Mesenchymal stem cell (in vitro differentiated cells and primary cell): ENCODE measurements around the gene EGFR.

Experiments used
- DNase-seq: peaks from one replicate; pipeline ENCODE4 v3.0.0-alpha.2; 2013
- H2AFZ ChIP-seq: one replicate; pipeline ENCODE4 v1.6.1; 2013; ENCODE audit warnings: low read depth, mild to moderate bottlenecking, control low read depth, inconsistent platforms, low read length, moderate library complexity
- H2AK5ac ChIP-seq: 2 replicates; pipeline ENCODE4 v1.6.1; 2013; ENCODE audit warnings: low read length, moderate library complexity, mild to moderate bottlenecking, inconsistent platforms; ENCODE audit not compliant: severe bottlenecking
- H2BK120ac ChIP-seq: one replicate; pipeline ENCODE4 v1.6.1; 2013; ENCODE audit warnings: low read depth, mild to moderate bottlenecking, inconsistent platforms, low read length, moderate library complexity
- H2BK12ac ChIP-seq, 2 experiments: one replicate each; pipeline ENCODE4 v1.6.1; 2013; ENCODE audit warnings: inconsistent platforms in 2 of 2, low read length in 2 of 2, mild to moderate bottlenecking in 2 of 2, moderate library complexity in 2 of 2, control low read depth in 1 of 2
- H2BK15ac ChIP-seq: one replicate; pipeline ENCODE4 v1.6.1; 2013; ENCODE audit warnings: mild to moderate bottlenecking, low read depth, inconsistent platforms; ENCODE audit not compliant: poor library complexity, severe bottlenecking
- H2BK5ac ChIP-seq: 2 replicates; pipeline ENCODE4 v1.6.1; 2013; ENCODE audit warnings: low read depth, mild to moderate bottlenecking, low read length, control low read depth, inconsistent platforms; ENCODE audit not compliant: poor library complexity, severe bottlenecking
- H3K14ac ChIP-seq, 2 experiments: one replicate each; pipeline ENCODE4 v1.6.1; 2013; ENCODE audit warnings: inconsistent platforms in 2 of 2, low read length in 2 of 2, control low read depth in 1 of 2, mild to moderate bottlenecking in 1 of 2, moderate library complexity in 1 of 2
- H3K18ac ChIP-seq, 2 experiments: one replicate each; pipeline ENCODE4 v1.6.1; 2013; ENCODE audit warnings: inconsistent platforms in 2 of 2, low read length in 2 of 2, control low read depth in 1 of 2, low read depth in 1 of 2, mild to moderate bottlenecking in 1 of 2
- H3K23ac ChIP-seq, 2 experiments: one replicate each; pipeline ENCODE4 v1.6.1; 2013; ENCODE audit warnings: inconsistent platforms in 2 of 2, low read length in 2 of 2, mild to moderate bottlenecking in 2 of 2, moderate library complexity in 2 of 2, control low read depth in 1 of 2
- H3K27ac ChIP-seq: 2 replicates; pipeline ENCODE4 v1.5.1; 2013; ENCODE audit warnings: mild to moderate bottlenecking, moderate library complexity, low read length, control low read depth, inconsistent platforms; ENCODE audit not compliant: poor library complexity, severe bottlenecking
- H3K27me3 ChIP-seq, 2 experiments: 2 replicates each; pipeline versions ENCODE4 v1.6.1 to v1.7.0; 2013; ENCODE audit warnings: low read length in 2 of 2, mild to moderate bottlenecking in 2 of 2, moderate library complexity in 2 of 2, control low read depth in 1 of 2, inconsistent platforms in 1 of 2; ENCODE audit not compliant: control insufficient read depth in 1 of 2, insufficient read depth in 1 of 2
- H3K36me3 ChIP-seq, 2 experiments: 2 replicates each; pipeline versions ENCODE4 v1.6.1 to v1.7.0; 2013; ENCODE audit warnings: low read length in 2 of 2, control low read depth in 1 of 2, inconsistent platforms in 1 of 2, low read depth in 1 of 2, mild to moderate bottlenecking in 1 of 2; ENCODE audit not compliant: insufficient read depth in 2 of 2, control insufficient read depth in 1 of 2
- H3K4ac ChIP-seq, 2 experiments: one replicate each; pipeline ENCODE4 v1.6.1; 2013; ENCODE audit warnings: inconsistent platforms in 2 of 2, low read length in 2 of 2, mild to moderate bottlenecking in 2 of 2, moderate library complexity in 2 of 2, control low read depth in 1 of 2, low read depth in 1 of 2
- H3K4me1 ChIP-seq: 2 replicates; pipeline ENCODE4 v1.6.1; 2013; ENCODE audit warnings: low read depth, low read length, control low read depth; ENCODE audit not compliant: control insufficient read depth, insufficient read depth
- H3K4me2 ChIP-seq: 2 replicates; pipeline ENCODE4 v1.6.1; 2013; ENCODE audit warnings: low read length, mild to moderate bottlenecking, inconsistent platforms; ENCODE audit not compliant: poor library complexity, severe bottlenecking
- H3K4me3 ChIP-seq, 2 experiments: 2 replicates each; pipeline versions ENCODE4 v1.5.1 to v1.7.0; 2013; ENCODE audit warnings: low read length in 2 of 2, mild to moderate bottlenecking in 2 of 2, control low read depth in 1 of 2, low read depth in 1 of 2; ENCODE audit not compliant: insufficient read depth in 1 of 2
- H3K79me1 ChIP-seq: replicated peaks from 2 replicates; pipeline ENCODE4 v1.6.1; 2013; ENCODE audit warnings: mild to moderate bottlenecking, control low read depth, low read length, inconsistent platforms; ENCODE audit not compliant: poor library complexity, severe bottlenecking
- H3K9ac ChIP-seq: 2 replicates; pipeline ENCODE4 v1.7.0; 2013; ENCODE audit warnings: mild to moderate bottlenecking, low read length, moderate library complexity
- H3K9me3 ChIP-seq: 2 replicates; pipeline ENCODE4 v1.7.0; 2013; ENCODE audit warnings: mild to moderate bottlenecking, low read length; ENCODE audit not compliant: control insufficient read depth
- H4K8ac ChIP-seq: one replicate; pipeline ENCODE4 v1.6.1; 2013; ENCODE audit warnings: inconsistent platforms, mild to moderate bottlenecking, low read length, moderate library complexity
- H4K91ac ChIP-seq: one replicate; pipeline ENCODE4 v1.6.1; 2013; ENCODE audit warnings: mild to moderate bottlenecking, low read length, inconsistent platforms
- WGBS: methylation state at CpG from one replicate; pipeline ENCODE4 v1.1.7; 2013; ENCODE audit warnings: mixed read lengths; 5-methylcytosine and 5-hydroxymethylcytosine counted together

The EGFR gene

GRCh38 chr7:55044791-55045190 lies 26.0 kb downstream of the EGFR start:
- Histone ChIP-seq H2BK5ac (no peak overlapping the region), H3K27me3 (no peaks in the 10 kb centered on the region), H3K23ac (no peak overlapping the region), H4K91ac (no peak overlapping the region), H3K9me3 (no peaks in the 10 kb centered on the region), H3K36me3 (peaks cover 2 to 34% of the 10 kb centered on the region in 2 experiments), H3K27ac (no peak overlapping the region), H3K4me3 (no peak overlapping the region), H2BK15ac (no peak overlapping the region), H2BK120ac (no peak overlapping the region), H3K9ac (peak overlapping the region; percentile 2), H2BK12ac (no peak overlapping the region), H3K4me1 (peaks cover 5% of the 10 kb centered on the region), H3K4ac (no peak overlapping the region), H2AK5ac (no peak overlapping the region), H3K4me2 (no peak overlapping the region), H2AFZ (no peak overlapping the region), H3K14ac (no peak overlapping the region), H3K79me1 (peaks cover 32% of the 10 kb centered on the region), H3K18ac (no peak overlapping the region), H4K8ac (no peak overlapping the region)
- WGBS = 87% methylated on average over 5 of the region's 5 CpGs
- DNase-seq = no peak

GRCh38 chr7:55046582-55047342 lies 27.9 kb downstream of the EGFR start:
- H3K79me1 ChIP-seq = peaks cover 36% of the 10 kb centered on the region
- H3K14ac ChIP-seq = no peak overlapping the region
- peak overlapping the region; percentile 40 for H2AK5ac ChIP-seq

GRCh38 chr7:55048221-55048859 lies 29.5 kb downstream of the EGFR start:
- Histone ChIP-seq H2AFZ (no peak overlapping the region), H3K9me3 (no peaks in the 10 kb centered on the region), H4K8ac (no peak overlapping the region), H3K4me3 (no peak overlapping the region), H2BK120ac (no peak overlapping the region), H2BK15ac (no peak overlapping the region), H3K4me2 (no peak overlapping the region), H3K4ac (no peak overlapping the region), H3K27me3 (no peaks in the 10 kb centered on the region), H4K91ac (no peak overlapping the region), H2BK5ac (no peak overlapping the region), H2BK12ac (no peak overlapping the region), H3K27ac (no peak overlapping the region), H3K18ac (no peak overlapping the region), H3K79me1 (peaks cover 30% of the 10 kb centered on the region), H3K9ac (no peak overlapping the region), H3K14ac (no peak overlapping the region), H3K23ac (no peak overlapping the region), H3K4me1 (peaks cover 21% of the 10 kb centered on the region), H3K36me3 (peaks cover 2 to 17% of the 10 kb centered on the region in 2 experiments), H2AK5ac (no peak overlapping the region)
- no peak for DNase-seq
- whole genome bisulfite sequencing = 85% methylated on average over 4 of the region's 6 CpGs

More at GRCh38 chr7:55046582-55047342, 27.9 kb downstream of the EGFR start:
- no peak overlapping the region for H3K18ac ChIP-seq
- no peaks in the 10 kb centered on the region for H3K27me3 ChIP-seq
- H3K4me3 ChIP-seq = no peak overlapping the region
- no peak overlapping the region for H3K23ac ChIP-seq
- H3K9me3 ChIP-seq = no peaks in the 10 kb centered on the region
- no peak overlapping the region for H2BK120ac ChIP-seq
- no peak overlapping the region for H2BK15ac ChIP-seq
- H4K91ac ChIP-seq = no peak overlapping the region
- no peak overlapping the region for H3K4me2 ChIP-seq
- no peak overlapping the region for H3K4ac ChIP-seq
- no peak overlapping the region for H3K27ac ChIP-seq
- no peak overlapping the region for H3K9ac ChIP-seq
- no peak overlapping the region for H2BK5ac ChIP-seq
- H3K4me1 ChIP-seq = peaks cover 13% of the 10 kb centered on the region
- H3K36me3 ChIP-seq = peaks cover 2 to 29% of the 10 kb centered on the region in 2 experiments
- H2AFZ ChIP-seq = no peak overlapping the region
- DNase-seq = no peak
- WGBS = 83% methylated on average over 6 of the region's 7 CpGs
- peak overlapping the region; percentile 46 for H4K8ac ChIP-seq
- no peak overlapping the region for H2BK12ac ChIP-seq

GRCh38 chr7:55050281-55050680 lies 31.5 kb downstream of the EGFR start:
- no peak overlapping the region for H3K18ac ChIP-seq
- no peak overlapping the region for H4K91ac ChIP-seq
- peaks cover 28% of the 10 kb centered on the region for H3K4me1 ChIP-seq
- no peak overlapping the region for H3K14ac ChIP-seq
- H3K4me2 ChIP-seq = no peak overlapping the region
- H3K27me3 ChIP-seq = no peaks in the 10 kb centered on the region
- H3K4ac ChIP-seq = no peak overlapping the region
- no peak overlapping the region for H2BK15ac ChIP-seq
- no peak overlapping the region for H2BK120ac ChIP-seq
- H4K8ac ChIP-seq = no peak overlapping the region
- no peak overlapping the region for H3K27ac ChIP-seq
- no peak overlapping the region for H2AFZ ChIP-seq
- H3K9me3 ChIP-seq = no peaks in the 10 kb centered on the region
- H2BK5ac ChIP-seq = no peak overlapping the region
- no peak overlapping the region for H3K4me3 ChIP-seq
- H3K79me1 ChIP-seq = peaks cover 26% of the 10 kb centered on the region
- H2AK5ac ChIP-seq = peak overlapping the region; percentile 63
- H2BK12ac ChIP-seq = peak overlapping the region in 1 of 2 experiments; percentile 69
- peaks cover 5 to 7% of the 10 kb centered on the region in 2 experiments for H3K36me3 ChIP-seq
- 94% methylated on average over 5 of the region's 5 CpGs for WGBS
- H3K23ac ChIP-seq = no peak overlapping the region
- H3K9ac ChIP-seq = no peak overlapping the region
- no peak for DNase-seq
